Thyroid gland (tissue), 4 donors: ENCODE measurements around the gene MYO18B.

ENCODE experiments used
- POLR2A ChIP-seq, 2 donors: fragments of 450-650 bp; IDR thresholded peaks; one replicate each; pipeline ENCODE4 v1.6.1; 2017; ENCODE audit warnings: antibody characterized with exemption in 2 of 2, mild to moderate bottlenecking in 2 of 2, moderate library complexity in 1 of 2
- TF ChIP-seq, protein P1 (sequence below), 6 experiments: fragments of 200-600 bp in 3 of 6; fragments of 450-650 bp in 3 of 6; sonication (generic) in 3 of 6; IDR thresholded peaks; one replicate each; pipeline ENCODE4 v1.5.1; 2016 to 2019; ENCODE audit warnings: antibody characterized with exemption in 6 of 6, mild to moderate bottlenecking in 2 of 6, inconsistent platforms in 1 of 6, moderate library complexity in 1 of 6

DNA sequence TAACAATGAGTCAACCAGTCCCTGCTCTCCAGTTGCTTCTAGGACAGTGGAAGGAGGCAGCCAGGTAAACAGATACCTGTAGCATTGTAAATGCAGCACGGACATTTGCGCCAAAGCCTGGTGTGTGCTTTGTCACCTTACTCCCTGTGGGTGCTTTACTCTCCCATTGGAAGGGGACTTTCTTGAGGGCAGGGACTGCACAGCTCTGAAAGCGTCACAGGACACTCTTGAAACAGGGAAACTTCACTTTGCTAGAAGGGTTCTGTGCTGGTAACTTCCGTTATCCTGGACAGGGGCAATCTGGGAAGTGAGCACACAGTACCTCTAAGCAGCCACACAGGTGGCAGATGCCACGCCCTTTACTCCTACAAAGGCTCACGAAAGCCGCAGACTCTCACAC, 99.8 kb downstream of the MYO18B start:
- TF ChIP-seq, protein P1, sequence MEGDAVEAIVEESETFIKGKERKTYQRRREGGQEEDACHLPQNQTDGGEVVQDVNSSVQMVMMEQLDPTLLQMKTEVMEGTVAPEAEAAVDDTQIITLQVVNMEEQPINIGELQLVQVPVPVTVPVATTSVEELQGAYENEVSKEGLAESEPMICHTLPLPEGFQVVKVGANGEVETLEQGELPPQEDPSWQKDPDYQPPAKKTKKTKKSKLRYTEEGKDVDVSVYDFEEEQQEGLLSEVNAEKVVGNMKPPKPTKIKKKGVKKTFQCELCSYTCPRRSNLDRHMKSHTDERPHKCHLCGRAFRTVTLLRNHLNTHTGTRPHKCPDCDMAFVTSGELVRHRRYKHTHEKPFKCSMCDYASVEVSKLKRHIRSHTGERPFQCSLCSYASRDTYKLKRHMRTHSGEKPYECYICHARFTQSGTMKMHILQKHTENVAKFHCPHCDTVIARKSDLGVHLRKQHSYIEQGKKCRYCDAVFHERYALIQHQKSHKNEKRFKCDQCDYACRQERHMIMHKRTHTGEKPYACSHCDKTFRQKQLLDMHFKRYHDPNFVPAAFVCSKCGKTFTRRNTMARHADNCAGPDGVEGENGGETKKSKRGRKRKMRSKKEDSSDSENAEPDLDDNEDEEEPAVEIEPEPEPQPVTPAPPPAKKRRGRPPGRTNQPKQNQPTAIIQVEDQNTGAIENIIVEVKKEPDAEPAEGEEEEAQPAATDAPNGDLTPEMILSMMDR (IDR thresholded peaks at IDR 0.05), result no peak
- TF ChIP-seq POLR2A (IDR thresholded peaks at IDR 0.05), result no peak
